Vagina (tissue), 2 donors: ENCODE results near the gene FRMPD2. TPM values are rescaled to one million over a fixed set of nuclear protein-coding genes. Genes with fewer than 3 reads are reported as not detected.
"Not testable (repeated sequence)": the region's sequence is repeated elsewhere in the genome, so short reads cannot be mapped to it uniquely, and the experiment has no call there.

Experiments
- DNase-seq, 2 donors: peaks; one replicate each; pipeline ENCODE4 v3.0.0-alpha.2; 2017; ENCODE audit errors: extremely low spot score in 2 of 2
- H3K27ac ChIP-seq: fragments of 200-600 bp; sonication (generic); one replicate; pipeline ENCODE4 v1.5.1; 2019
- H3K27me3 ChIP-seq: fragments of 200-600 bp; sonication (generic); one replicate; pipeline ENCODE4 v1.5.1; 2019
- H3K36me3 ChIP-seq, 2 donors: fragments of 200-600 bp; sonication (generic); one replicate each; pipeline ENCODE4 v1.5.1; 2017 to 2019
- H3K4me1 ChIP-seq: fragments of 200-600 bp; sonication (generic); one replicate; pipeline ENCODE4 v1.5.1; 2019
- H3K4me3 ChIP-seq, 2 donors: fragments of 200-600 bp; sonication (generic); 1 replicate in 1 of 2; 2 replicates in 1 of 2; pipeline ENCODE4 v1.5.1; 2016 to 2019
- H3K9me3 ChIP-seq: fragments of 200-600 bp; sonication (generic); one replicate; pipeline ENCODE4 v1.5.1; 2019
- POLR2A ChIP-seq, 2 donors: fragments of 450-650 bp; IDR thresholded peaks; one replicate each; pipeline ENCODE4 v1.6.1; 2017; ENCODE audit warnings: antibody characterized with exemption in 2 of 2, mild to moderate bottlenecking in 2 of 2, moderate library complexity in 2 of 2
- POLR2AphosphoS5 ChIP-seq, 2 donors: sonication (generic); formaldehyde crosslinking; IDR thresholded peaks; one replicate each; pipeline ENCODE4 v1.9.0; 2017; ENCODE audit warnings: antibody characterized with exemption in 2 of 2, mild to moderate bottlenecking in 2 of 2, low read depth in 1 of 2; ENCODE audit not compliant: insufficient read depth in 1 of 2
- intact Hi-C: fragments of 100-400 bp; cut with DNase I; formaldehyde crosslinking; loops from one replicate; pipeline ENCODE4 v1.15.1; 2023
- total RNA-seq: library from RNA; depleted of rRNA; stranded (reverse); fragments of >200 nt; gene quantifications from one replicate; pipeline ENCODE4 v1.2.3, GENCODE V29; 2016
- TF ChIP-seq, protein P1 (sequence below), 3 experiments: fragments of 450-650 bp in 2 of 3; fragments of 200-600 bp in 1 of 3; sonication (generic) in 1 of 3; IDR thresholded peaks; one replicate each; pipeline ENCODE4 v1.5.1; 2017 to 2019; ENCODE audit warnings: antibody characterized with exemption in 3 of 3, mild to moderate bottlenecking in 2 of 3, moderate library complexity in 2 of 3

Gene FRMPD2
- total RNA-seq, 1 donor from 2014 or later = not detected

DNA sequence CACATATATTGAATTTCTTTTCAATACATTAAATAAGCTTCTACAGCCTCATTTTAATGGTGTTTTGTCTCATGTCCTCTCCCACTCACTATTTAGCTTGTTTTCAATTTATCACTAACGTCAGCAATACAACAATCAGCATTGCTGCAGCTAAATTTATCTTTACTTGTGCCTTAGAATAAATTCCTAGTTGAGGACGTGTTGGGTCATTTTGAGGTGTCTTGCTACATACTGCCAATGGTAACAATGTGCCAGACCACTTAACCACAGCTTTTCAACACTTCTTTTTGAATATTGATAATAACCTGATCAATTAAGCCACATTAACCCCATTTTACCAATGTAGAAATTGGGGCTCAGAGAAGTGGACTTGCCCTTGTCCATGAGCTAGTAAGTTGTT lies 26.0 kb downstream of the FRMPD2 start:
- no peak overlapping the region for H3K4me3 ChIP-seq
- no peak for DNase-seq
- no peaks in the 10 kb centered on the region for H3K36me3 ChIP-seq
- no peaks in the 10 kb centered on the region for H3K4me1 ChIP-seq
- H3K27me3 ChIP-seq = no peaks in the 10 kb centered on the region
- no peaks in the 10 kb centered on the region for H3K9me3 ChIP-seq
- no peak overlapping the region for H3K27ac ChIP-seq
- intact Hi-C loops = no loop called here
- TF ChIP-seq POLR2A (IDR thresholded peaks at IDR 0.05) (no peak), POLR2AphosphoS5 (IDR thresholded peaks at IDR 0.05; ENCODE audit: insufficient read depth in 1 of 2, low read depth in 1 of 2) (no peak)
- TF ChIP-seq, protein P1, sequence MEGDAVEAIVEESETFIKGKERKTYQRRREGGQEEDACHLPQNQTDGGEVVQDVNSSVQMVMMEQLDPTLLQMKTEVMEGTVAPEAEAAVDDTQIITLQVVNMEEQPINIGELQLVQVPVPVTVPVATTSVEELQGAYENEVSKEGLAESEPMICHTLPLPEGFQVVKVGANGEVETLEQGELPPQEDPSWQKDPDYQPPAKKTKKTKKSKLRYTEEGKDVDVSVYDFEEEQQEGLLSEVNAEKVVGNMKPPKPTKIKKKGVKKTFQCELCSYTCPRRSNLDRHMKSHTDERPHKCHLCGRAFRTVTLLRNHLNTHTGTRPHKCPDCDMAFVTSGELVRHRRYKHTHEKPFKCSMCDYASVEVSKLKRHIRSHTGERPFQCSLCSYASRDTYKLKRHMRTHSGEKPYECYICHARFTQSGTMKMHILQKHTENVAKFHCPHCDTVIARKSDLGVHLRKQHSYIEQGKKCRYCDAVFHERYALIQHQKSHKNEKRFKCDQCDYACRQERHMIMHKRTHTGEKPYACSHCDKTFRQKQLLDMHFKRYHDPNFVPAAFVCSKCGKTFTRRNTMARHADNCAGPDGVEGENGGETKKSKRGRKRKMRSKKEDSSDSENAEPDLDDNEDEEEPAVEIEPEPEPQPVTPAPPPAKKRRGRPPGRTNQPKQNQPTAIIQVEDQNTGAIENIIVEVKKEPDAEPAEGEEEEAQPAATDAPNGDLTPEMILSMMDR (IDR thresholded peaks at IDR 0.05) = no peak

DNA sequence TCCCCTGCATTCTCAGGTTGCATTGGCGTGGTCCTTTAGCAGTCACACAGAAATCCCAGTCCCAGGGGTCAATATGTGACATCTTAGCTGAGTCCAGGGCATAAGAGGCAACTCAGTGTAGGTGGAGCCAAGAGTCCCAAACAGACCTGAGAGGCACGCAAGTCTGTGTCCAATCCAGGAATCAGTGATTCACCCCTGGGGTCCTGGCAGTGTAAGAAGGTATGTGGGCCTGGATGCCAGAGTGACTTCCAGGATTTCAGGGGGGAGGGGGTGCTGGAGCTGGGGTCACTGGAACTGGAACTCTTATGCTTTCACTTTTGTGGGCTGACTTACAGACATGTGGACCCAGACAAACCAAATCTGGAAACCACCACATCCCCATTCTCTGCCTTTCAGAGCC lies 26.8 kb downstream of the FRMPD2 start:
- Histone ChIP-seq H3K27ac (no peak overlapping the region), H3K4me3 (no peak overlapping the region), H3K4me1 (no peaks in the 10 kb centered on the region), H3K9me3 (no peaks in the 10 kb centered on the region), H3K36me3 (no peaks in the 10 kb centered on the region), H3K27me3 (no peaks in the 10 kb centered on the region)
- intact Hi-C loops = no loop called here
- no peak for TF ChIP-seq POLR2AphosphoS5 (IDR thresholded peaks at IDR 0.05; ENCODE audit: insufficient read depth in 1 of 2, low read depth in 1 of 2)
- DNase-seq = peak in 1 of 2 donors; percentile 75

DNA sequence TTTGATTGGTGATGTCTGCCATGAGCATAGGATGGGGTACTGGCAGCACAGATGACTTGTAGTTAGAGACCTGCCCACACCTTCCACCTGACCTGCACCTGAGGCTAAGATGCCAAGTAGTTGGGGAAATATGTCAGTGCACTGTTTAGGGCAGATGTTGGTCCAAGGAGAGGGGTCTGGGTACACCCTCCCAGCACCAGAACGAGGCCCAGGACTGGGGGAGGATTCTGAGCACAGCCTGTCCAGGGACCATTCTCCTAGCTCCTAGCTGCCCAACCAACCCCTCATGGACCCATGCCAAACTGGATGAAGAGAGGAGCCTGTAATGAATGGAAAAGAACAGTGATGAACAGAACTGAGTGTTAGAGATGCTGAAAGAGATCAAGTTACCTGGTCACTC lies 28.0 kb downstream of the FRMPD2 start:
- H3K4me1 ChIP-seq = no peaks in the 10 kb centered on the region
- TF ChIP-seq, protein P1 (IDR thresholded peaks at IDR 0.05) = no peak
- no peak for TF ChIP-seq POLR2A (IDR thresholded peaks at IDR 0.05)
- TF ChIP-seq POLR2AphosphoS5 (IDR thresholded peaks at IDR 0.05; ENCODE audit: insufficient read depth in 1 of 2, low read depth in 1 of 2) = no peak
- intact Hi-C loops = no loop called here
- no peaks in the 10 kb centered on the region for H3K36me3 ChIP-seq
- no peak overlapping the region for H3K27ac ChIP-seq
- peak in 1 of 2 donors; percentile 82 for DNase-seq
- H3K27me3 ChIP-seq = no peaks in the 10 kb centered on the region
- no peaks in the 10 kb centered on the region for H3K9me3 ChIP-seq
- no peak overlapping the region for H3K4me3 ChIP-seq

DNA sequence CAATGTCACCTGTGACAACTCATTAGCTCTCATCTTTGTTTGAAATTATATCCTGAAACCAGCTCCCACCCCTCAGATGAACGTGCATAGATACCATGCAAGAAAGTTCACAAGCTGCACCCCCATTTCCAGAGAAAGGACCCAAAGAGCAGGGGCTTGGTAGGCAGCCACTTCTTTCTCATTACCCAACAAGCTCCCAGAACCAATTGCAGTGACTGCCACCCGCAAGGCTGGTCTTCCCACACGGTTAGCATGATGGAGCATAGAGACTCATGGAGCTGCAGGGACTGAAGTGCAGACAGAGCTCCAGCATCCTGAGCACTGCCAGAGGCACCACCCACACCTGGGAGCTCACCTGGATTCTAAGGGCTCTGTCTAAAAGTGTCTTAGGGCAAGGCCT lies 28.5 kb downstream of the FRMPD2 start:
- DNase-seq = peak in 1 of 2 donors; percentile 76
- Histone ChIP-seq H3K27me3 (no peaks in the 10 kb centered on the region), H3K27ac (no peak overlapping the region), H3K4me3 (no peak overlapping the region), H3K9me3 (no peaks in the 10 kb centered on the region), H3K36me3 (no peaks in the 10 kb centered on the region), H3K4me1 (no peaks in the 10 kb centered on the region)
- intact Hi-C loops = no loop called here
- TF ChIP-seq, protein P1 (IDR thresholded peaks at IDR 0.05) = no peak
- TF ChIP-seq POLR2AphosphoS5 (IDR thresholded peaks at IDR 0.05; ENCODE audit: insufficient read depth in 1 of 2, low read depth in 1 of 2) = no peak
- no peak for TF ChIP-seq POLR2A (IDR thresholded peaks at IDR 0.05)

DNA sequence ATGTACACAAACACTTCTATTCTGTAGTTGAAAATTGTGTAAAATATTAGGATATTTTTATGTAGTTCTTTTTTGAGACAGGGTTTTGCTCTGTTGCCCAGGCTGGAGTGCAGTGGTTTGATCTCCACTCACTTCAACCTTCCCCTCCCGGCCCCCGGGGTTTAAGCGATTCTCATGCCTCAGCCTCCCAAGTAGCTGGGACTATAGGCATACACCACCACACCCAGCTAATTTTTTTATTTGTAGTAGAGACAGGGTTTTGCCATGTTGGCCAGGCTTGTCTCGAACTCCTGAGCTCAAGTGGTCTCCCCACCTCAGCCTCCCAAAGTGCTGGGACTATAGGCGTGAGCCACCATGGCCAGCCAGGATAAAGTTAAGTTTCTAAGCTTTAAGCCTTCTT lies 30.6 kb downstream of the FRMPD2 start:
- H3K4me1 ChIP-seq, DNase-seq, H3K4me3 ChIP-seq, intact Hi-C loops, H3K9me3 ChIP-seq, H3K27me3 ChIP-seq, H3K27ac ChIP-seq, H3K36me3 ChIP-seq: not testable (repeated sequence)

DNA sequence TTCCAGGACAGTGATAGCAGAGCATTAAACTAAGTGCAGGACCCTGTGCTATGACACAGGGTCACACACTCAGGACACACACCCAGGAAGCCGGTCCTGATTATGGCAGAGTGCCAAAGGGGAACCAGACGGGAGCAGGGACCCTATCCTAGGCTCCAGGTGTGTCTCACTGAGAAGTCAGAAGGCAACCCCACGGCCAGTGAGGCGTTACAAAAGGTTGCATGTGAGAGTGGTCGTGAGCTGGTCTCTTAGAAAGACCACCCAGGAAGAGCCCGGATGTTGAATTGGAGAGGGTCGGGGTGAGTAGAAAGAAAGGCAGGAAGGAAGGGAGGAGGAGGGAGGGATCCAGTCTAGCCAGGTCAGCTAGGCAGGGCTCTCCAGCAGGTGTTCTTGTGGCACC lies 31.0 kb downstream of the FRMPD2 start:
- DNase-seq = peak in 1 of 2 donors; percentile 75
- intact Hi-C loops = no loop called here
- Histone ChIP-seq H3K4me1 (no peaks in the 10 kb centered on the region), H3K27me3 (no peaks in the 10 kb centered on the region), H3K36me3 (no peaks in the 10 kb centered on the region), H3K27ac (no peak overlapping the region), H3K4me3 (no peak overlapping the region), H3K9me3 (no peaks in the 10 kb centered on the region)
- TF ChIP-seq, protein P1 (IDR thresholded peaks at IDR 0.05) = no peak
- TF ChIP-seq POLR2AphosphoS5 (IDR thresholded peaks at IDR 0.05; ENCODE audit: insufficient read depth in 1 of 2, low read depth in 1 of 2) (no peak), POLR2A (IDR thresholded peaks at IDR 0.05) (no peak)
